ENCODE measurements around the gene NT5C1B. TPM values are rescaled to one million over a fixed set of nuclear protein-coding genes. Genes with fewer than 3 reads are reported as not detected.

The NT5C1B gene
- total RNA-seq, 1 donor from 2014 or later: not detected

Small RNA genes within 50 kb of the gene (small RNA-seq; reads per million reads assigned to genes)
- gene RNU6-1215P (ENCODE audit: low replicate concordance): not detected

Other genes starting within 250 kb of the NT5C1B start
- 18.4 TPM for gene RDH14, start 28.9 kb downstream of the NT5C1B start, total RNA-seq

Measured in temporal lobe (tissue), 2 donors.